C4-2B (cell line): ENCODE results near the gene GIMAP1.

ENCODE experiments used
- ZFX ChIP-seq: fragments of 450-650 bp; IDR thresholded peaks from 2 replicates; pipeline ENCODE4 v1.6.1; 2017
- TF ChIP-seq, protein P1 (sequence below): fragments of 450-650 bp; conservative IDR thresholded peaks from 2 replicates; pipeline ENCODE4 v1.5.1; 2017; ENCODE audit warnings: mild to moderate bottlenecking

DNA sequence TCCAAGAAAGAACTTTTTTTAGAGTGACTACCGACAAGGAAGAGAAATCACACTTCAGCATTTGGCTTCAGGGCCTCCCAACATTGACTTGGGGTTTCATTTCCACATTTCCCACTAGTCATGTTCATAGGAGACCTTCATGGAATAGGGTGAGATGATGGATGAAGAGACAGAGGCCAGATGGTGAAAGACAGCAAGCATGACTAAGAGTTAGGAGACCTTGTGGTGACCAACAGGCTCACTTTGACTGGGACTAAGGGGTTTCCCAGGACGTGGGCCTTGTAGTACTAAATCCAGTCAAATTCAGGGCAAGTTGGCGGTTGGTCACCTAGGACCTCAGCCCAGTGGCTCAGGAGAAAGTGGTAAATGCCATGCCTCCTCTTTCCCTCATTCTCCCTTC, 17.8 kb downstream of the GIMAP1 start:
- TF ChIP-seq, protein P1, sequence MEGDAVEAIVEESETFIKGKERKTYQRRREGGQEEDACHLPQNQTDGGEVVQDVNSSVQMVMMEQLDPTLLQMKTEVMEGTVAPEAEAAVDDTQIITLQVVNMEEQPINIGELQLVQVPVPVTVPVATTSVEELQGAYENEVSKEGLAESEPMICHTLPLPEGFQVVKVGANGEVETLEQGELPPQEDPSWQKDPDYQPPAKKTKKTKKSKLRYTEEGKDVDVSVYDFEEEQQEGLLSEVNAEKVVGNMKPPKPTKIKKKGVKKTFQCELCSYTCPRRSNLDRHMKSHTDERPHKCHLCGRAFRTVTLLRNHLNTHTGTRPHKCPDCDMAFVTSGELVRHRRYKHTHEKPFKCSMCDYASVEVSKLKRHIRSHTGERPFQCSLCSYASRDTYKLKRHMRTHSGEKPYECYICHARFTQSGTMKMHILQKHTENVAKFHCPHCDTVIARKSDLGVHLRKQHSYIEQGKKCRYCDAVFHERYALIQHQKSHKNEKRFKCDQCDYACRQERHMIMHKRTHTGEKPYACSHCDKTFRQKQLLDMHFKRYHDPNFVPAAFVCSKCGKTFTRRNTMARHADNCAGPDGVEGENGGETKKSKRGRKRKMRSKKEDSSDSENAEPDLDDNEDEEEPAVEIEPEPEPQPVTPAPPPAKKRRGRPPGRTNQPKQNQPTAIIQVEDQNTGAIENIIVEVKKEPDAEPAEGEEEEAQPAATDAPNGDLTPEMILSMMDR: no peak
- no peak for TF ChIP-seq ZFX
